Calu3 (cell line): Measurements from ENCODE around the gene YOD1. TPM values are rescaled to one million over a fixed set of nuclear protein-coding genes. Genes with fewer than 3 reads are reported as not detected.
A peak's percentile ranks its signal among the peaks of the same experiment; 100 is the strongest.

Experiments used
- BruUV-seq: library from RNA; stranded (reverse); fragments of 400-500 nt; replicated peaks from 2 replicates; lab custom pipeline; 2021; lab: Mats Ljungman, UMichigan
- CTCF ChIA-PET: fragments of 300-600 bp; sonication (Branson Sonifier 250); formaldehyde crosslinking; loops from one replicate; lab custom pipeline; 2022; ENCODE audit warnings: antibody characterized with exemption; lab: Charles Lee
- DNase-seq: peaks from one replicate; pipeline ENCODE4 v3.0.0; 2022
- H3K27ac Mint-ChIP-seq: one replicate; pipeline ENCODE4 v1.8.0; 2022; ENCODE audit warnings: mixed read lengths; ENCODE audit not compliant: unreplicated experiment
- H3K27me3 Mint-ChIP-seq: one replicate; pipeline ENCODE4 v1.8.0; 2022; ENCODE audit warnings: mixed read lengths; ENCODE audit not compliant: unreplicated experiment
- H3K36me3 Mint-ChIP-seq: one replicate; pipeline ENCODE4 v1.8.0; 2022; ENCODE audit warnings: mild to moderate bottlenecking, moderate library complexity, mixed read lengths; ENCODE audit not compliant: insufficient read depth, unreplicated experiment
- H3K4me1 Mint-ChIP-seq: one replicate; pipeline ENCODE4 v1.8.0; 2022; ENCODE audit warnings: mild to moderate bottlenecking, low read depth, mixed read lengths; ENCODE audit not compliant: unreplicated experiment
- H3K4me3 Mint-ChIP-seq: one replicate; pipeline ENCODE4 v1.8.0; 2022; ENCODE audit warnings: mild to moderate bottlenecking, low read depth, moderate library complexity, mixed read lengths; ENCODE audit not compliant: unreplicated experiment
- H3K9me3 Mint-ChIP-seq: one replicate; pipeline ENCODE4 v1.8.0; 2022; ENCODE audit warnings: low read depth, mixed read lengths; ENCODE audit not compliant: unreplicated experiment
- intact Hi-C: fragments of 100-400 bp; cut with micrococcal nuclease; formaldehyde crosslinking; loops from one replicate; pipeline ENCODE4 v1.10.0; 2022; ENCODE audit not compliant: unreplicated experiment
- total RNA-seq: library from RNA; stranded (reverse); gene quantifications from 2 replicates; pipeline ENCODE4 v1.2.3, GENCODE V29; 2022
- TF ChIP-seq, protein P1 (sequence below): fragments of 200-600 bp; IDR thresholded peaks from one replicate; pipeline ENCODE4 v1.8.0; 2022; ENCODE audit warnings: antibody characterized with exemption; ENCODE audit not compliant: unreplicated experiment

Gene YOD1
- total RNA-seq, 1 experiment from 2014 or later = 22.4 TPM

DNA sequence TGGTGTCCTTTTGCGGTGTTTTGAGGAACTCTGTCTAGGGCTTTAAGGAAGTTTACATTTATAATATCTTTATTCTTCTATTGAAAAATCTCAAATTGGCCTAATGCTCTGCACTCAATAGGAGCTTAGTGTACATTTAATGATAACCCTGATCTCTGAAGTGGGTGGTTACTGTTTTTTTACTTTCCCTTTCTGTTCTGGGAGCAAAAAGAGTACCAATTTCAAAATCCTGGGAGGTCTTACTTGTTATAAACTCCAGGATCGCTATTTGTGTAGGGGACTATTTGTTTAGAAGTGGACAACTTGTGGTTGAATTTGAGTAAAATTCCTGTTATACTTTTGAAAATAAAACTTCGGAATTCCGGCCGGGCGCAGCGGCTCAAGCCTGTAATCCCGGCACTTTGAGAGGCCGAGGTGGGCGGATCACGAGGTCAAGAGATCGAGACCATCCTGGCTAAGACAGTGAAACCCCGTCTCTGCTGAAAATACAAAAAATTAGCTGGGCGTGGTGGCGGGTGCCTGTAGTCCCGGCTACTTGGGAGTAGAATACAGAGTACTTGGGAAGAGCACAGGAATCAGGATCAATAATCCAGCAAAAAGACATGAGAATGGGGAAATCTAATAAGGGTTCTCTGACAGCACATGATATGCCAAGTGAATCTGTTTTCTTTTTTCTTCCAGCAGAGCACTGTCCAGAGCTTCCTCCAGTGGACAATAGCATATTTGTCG, 38.8 kb upstream of the YOD1 start:
- H3K27me3 Mint-ChIP-seq = no peaks in the 10 kb centered on the region
- DNase-seq = no peak
- CTCF ChIA-PET = interaction anchor here (1.4 to 2.2 kb wide), 3 partner anchors 312 to 410 kb away, joined by 4 to 7 read pairs (median 6); no protein-coding TSS in a partner anchor
- intact Hi-C loops = loop anchor here (5.0 kb wide), 2 partner anchors 68 to 153 kb away; no protein-coding TSS in a partner anchor
- peak overlapping the region; percentile 83 for H3K27ac Mint-ChIP-seq
- peaks cover 36% of the 10 kb centered on the region for H3K4me1 Mint-ChIP-seq
- peak overlapping the region; percentile 73 for H3K4me3 Mint-ChIP-seq
- TF ChIP-seq, protein P1, sequence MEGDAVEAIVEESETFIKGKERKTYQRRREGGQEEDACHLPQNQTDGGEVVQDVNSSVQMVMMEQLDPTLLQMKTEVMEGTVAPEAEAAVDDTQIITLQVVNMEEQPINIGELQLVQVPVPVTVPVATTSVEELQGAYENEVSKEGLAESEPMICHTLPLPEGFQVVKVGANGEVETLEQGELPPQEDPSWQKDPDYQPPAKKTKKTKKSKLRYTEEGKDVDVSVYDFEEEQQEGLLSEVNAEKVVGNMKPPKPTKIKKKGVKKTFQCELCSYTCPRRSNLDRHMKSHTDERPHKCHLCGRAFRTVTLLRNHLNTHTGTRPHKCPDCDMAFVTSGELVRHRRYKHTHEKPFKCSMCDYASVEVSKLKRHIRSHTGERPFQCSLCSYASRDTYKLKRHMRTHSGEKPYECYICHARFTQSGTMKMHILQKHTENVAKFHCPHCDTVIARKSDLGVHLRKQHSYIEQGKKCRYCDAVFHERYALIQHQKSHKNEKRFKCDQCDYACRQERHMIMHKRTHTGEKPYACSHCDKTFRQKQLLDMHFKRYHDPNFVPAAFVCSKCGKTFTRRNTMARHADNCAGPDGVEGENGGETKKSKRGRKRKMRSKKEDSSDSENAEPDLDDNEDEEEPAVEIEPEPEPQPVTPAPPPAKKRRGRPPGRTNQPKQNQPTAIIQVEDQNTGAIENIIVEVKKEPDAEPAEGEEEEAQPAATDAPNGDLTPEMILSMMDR = no peak
- BruUV-seq = TSS peak; percentile 56
- peaks cover 10% of the 10 kb centered on the region for H3K36me3 Mint-ChIP-seq
- H3K9me3 Mint-ChIP-seq = no peaks in the 10 kb centered on the region

- Mint-ChIP-seq H3K9me3 (no peaks in the 10 kb centered on the region), H3K4me3 (peak within 1 kb of the TSS; percentile 73), H3K4me1 (peaks cover 41% of the 10 kb centered on the region), H3K27me3 (no peaks in the 10 kb centered on the region), H3K36me3 (peaks cover 10% of the 10 kb centered on the region), H3K27ac (peak within 1 kb of the TSS; percentile 83)
- intact Hi-C loops = loop anchor here (1.0 to 5.0 kb wide), 2 partner anchors 153 to 316 kb away; no protein-coding TSS in a partner anchor
- CTCF ChIA-PET = interaction anchor here (0.6 to 2.2 kb wide), 4 partner anchors 313 to 412 kb away, joined by 3 to 7 read pairs (median 5); no protein-coding TSS in a partner anchor
- BruUV-seq = no TSS peak
- TF ChIP-seq, protein P1 = no peak
- peak; percentile 54 for DNase-seq
Observed at GRCh38 chr1:207088701-207089626, 38.0 kb upstream of the YOD1 start, which contains the start of gene C4BPB. Gene C4BPB (plus strand): TSS chr1:207088860. CDS start chr1:207089532, 672 bp downstream.

DNA sequence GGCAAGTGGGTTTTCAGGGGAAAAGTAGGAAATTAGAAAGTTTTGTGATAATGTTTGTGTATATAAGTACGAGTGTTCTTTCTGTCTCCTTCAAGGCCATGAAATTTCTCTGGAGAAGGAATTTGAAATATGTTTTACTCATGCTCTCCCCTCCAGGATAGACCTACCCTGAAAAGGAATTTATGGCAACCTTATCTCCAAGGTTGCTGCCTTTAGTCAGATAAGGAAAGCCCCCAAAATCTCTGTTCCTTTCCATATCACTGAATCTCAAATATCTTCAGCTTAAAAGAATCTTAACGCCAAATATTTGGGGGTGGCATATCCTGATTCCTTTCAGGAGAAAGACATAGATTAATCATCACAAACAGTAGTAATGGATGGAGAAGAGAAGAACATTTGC, 37.2 kb upstream of the YOD1 start:
- Mint-ChIP-seq H3K27me3 (no peaks in the 10 kb centered on the region), H3K9me3 (no peaks in the 10 kb centered on the region), H3K36me3 (peaks cover 10% of the 10 kb centered on the region), H3K27ac (no peak overlapping the region), H3K4me3 (no peak overlapping the region), H3K4me1 (peaks cover 41% of the 10 kb centered on the region)
- TF ChIP-seq, protein P1 = no peak
- DNase-seq = no peak
- CTCF ChIA-PET = interaction anchor here (1.4 to 2.2 kb wide), 3 partner anchors 314 to 412 kb away, joined by 4 to 7 read pairs (median 6); no protein-coding TSS in a partner anchor
- intact Hi-C loops = loop anchor here (1.0 to 5.0 kb wide), 2 partner anchors 154 to 317 kb away; no protein-coding TSS in a partner anchor
- no TSS peak for BruUV-seq

DNA sequence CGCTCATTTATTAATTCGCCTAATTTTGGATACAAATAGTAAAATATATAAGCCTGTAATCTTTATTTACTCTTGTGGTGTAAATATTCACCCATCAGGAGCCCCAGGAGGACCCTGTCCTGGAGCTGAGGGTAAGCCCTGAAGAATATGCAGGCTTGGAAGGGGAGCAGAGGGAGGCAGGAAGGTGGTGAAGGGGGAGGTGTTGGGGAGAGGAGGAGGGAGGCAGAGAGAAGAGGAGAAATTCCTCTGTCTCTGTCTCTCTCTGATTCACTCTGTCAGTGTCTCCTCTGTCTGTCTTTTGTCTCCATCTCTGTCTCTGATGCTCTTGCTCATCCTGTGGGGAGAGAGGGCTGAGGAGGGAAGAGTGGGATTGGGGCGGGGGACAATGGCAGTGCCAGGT, 34.9 kb upstream of the YOD1 start:
- no TSS peak for BruUV-seq
- H3K9me3 Mint-ChIP-seq = no peaks in the 10 kb centered on the region
- no peak for DNase-seq
- intact Hi-C loops = loop anchor here (2.0 to 5.0 kb wide), 2 partner anchors 156 to 231 kb away; no protein-coding TSS in a partner anchor
- no peak overlapping the region for H3K4me3 Mint-ChIP-seq
- CTCF ChIA-PET = no interaction called here
- H3K36me3 Mint-ChIP-seq = peaks cover 10% of the 10 kb centered on the region
- H3K27ac Mint-ChIP-seq = no peak overlapping the region
- H3K4me1 Mint-ChIP-seq = peaks cover 41% of the 10 kb centered on the region
- H3K27me3 Mint-ChIP-seq = no peaks in the 10 kb centered on the region
- TF ChIP-seq, protein P1 = no peak
